ENCODE results near the gene TEDC2.
"Not testable (repeated sequence)": the region's sequence is repeated elsewhere in the genome, so short reads cannot be mapped to it uniquely, and the experiment has no call there.

TEDC2 gene

DNA sequence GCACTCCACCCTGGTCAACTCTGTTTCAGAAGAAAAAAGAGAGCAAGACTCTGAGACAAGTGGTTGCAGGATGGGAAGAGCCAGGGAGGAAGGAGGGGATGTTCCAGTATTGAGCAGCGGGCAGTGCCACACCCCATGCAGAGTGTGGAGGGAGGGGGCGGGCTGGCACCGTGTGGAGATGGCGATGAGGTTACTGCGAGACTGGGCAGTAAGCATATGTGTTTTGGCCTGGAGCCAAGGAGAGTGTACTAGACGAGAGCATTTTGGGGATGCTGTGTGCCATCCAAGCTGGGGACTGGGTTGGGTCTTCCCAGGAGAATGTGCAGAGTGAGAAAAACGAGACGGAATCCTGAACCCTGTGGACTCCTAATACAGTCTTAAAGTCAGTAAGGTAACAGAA, 18.4 kb downstream of the TEDC2 start:
- TF ChIP-seq, protein P1, sequence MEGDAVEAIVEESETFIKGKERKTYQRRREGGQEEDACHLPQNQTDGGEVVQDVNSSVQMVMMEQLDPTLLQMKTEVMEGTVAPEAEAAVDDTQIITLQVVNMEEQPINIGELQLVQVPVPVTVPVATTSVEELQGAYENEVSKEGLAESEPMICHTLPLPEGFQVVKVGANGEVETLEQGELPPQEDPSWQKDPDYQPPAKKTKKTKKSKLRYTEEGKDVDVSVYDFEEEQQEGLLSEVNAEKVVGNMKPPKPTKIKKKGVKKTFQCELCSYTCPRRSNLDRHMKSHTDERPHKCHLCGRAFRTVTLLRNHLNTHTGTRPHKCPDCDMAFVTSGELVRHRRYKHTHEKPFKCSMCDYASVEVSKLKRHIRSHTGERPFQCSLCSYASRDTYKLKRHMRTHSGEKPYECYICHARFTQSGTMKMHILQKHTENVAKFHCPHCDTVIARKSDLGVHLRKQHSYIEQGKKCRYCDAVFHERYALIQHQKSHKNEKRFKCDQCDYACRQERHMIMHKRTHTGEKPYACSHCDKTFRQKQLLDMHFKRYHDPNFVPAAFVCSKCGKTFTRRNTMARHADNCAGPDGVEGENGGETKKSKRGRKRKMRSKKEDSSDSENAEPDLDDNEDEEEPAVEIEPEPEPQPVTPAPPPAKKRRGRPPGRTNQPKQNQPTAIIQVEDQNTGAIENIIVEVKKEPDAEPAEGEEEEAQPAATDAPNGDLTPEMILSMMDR (IDR thresholded peaks at IDR 0.05; ENCODE audit: low read depth, low read length, missing control alignments), result no peak
- no peak for DNase-seq (ENCODE audit: low read depth)

GRCh38 chr16:2479996-2480395, 20.1 kb downstream of the TEDC2 start:
- not testable (repeated sequence) for DNase-seq (ENCODE audit: low read depth); H3K4me3 ChIP-seq (ENCODE audit: low read depth, low read length)

More for the DNA sequence above, 18.4 kb downstream of the TEDC2 start:
- no peak overlapping the region for H3K4me3 ChIP-seq (ENCODE audit: low read depth, low read length)

GRCh38 chr16:2480948-2481347, 21.0 kb downstream of the TEDC2 start:
- TF ChIP-seq, protein P1 (IDR thresholded peaks at IDR 0.05; ENCODE audit: low read depth, low read length, missing control alignments), result no peak
- no peak for DNase-seq (ENCODE audit: low read depth)
- no peak overlapping the region for H3K4me3 ChIP-seq (ENCODE audit: low read depth, low read length)

- TF ChIP-seq, protein P1 (IDR thresholded peaks at IDR 0.05; ENCODE audit: low read depth, low read length, missing control alignments), result no peak
- no peak for DNase-seq (ENCODE audit: low read depth)
- H3K4me3 ChIP-seq (ENCODE audit: low read depth, low read length), result no peak overlapping the region
These were observed 21.8 kb downstream of the TEDC2 start for GRCh38 chr16:2481676-2482075.

- DNase-seq (ENCODE audit: low read depth), result no peak
- H3K4me3 ChIP-seq (ENCODE audit: low read depth, low read length), result no peak overlapping the region
- TF ChIP-seq, protein P1 (IDR thresholded peaks at IDR 0.05; ENCODE audit: low read depth, low read length, missing control alignments), result no peak
These were observed 22.3 kb downstream of the TEDC2 start for GRCh38 chr16:2482249-2482648.

- TF ChIP-seq, protein P1 (IDR thresholded peaks at IDR 0.05; ENCODE audit: low read depth, low read length, missing control alignments), result no peak
- no peak for DNase-seq (ENCODE audit: low read depth)
- no peak overlapping the region for H3K4me3 ChIP-seq (ENCODE audit: low read depth, low read length)
These were observed 23.0 kb downstream of the TEDC2 start for GRCh38 chr16:2482708-2483534.

GRCh38 chr16:2483939-2484897, 24.3 kb downstream of the TEDC2 start:
- no peak for DNase-seq (ENCODE audit: low read depth)
- TF ChIP-seq, protein P1 (IDR thresholded peaks at IDR 0.05; ENCODE audit: low read depth, low read length, missing control alignments), result no peak
- no peak overlapping the region for H3K4me3 ChIP-seq (ENCODE audit: low read depth, low read length)
